K562 (cell line): ENCODE data around the gene SLC6A7. TPM values are rescaled to one million over a fixed set of nuclear protein-coding genes. Genes with fewer than 3 reads are reported as not detected.
A peak's percentile ranks its signal among the peaks of the same experiment; 100 is the strongest.

Source experiments
- ATAC-seq: fragments of 200-7000 bp; cut with Tn5 transposase; 3 replicates; pipeline ENCODE4 v1.9.1; 2020; ENCODE audit warnings: moderate library complexity
- BruUV-seq: library from RNA; stranded (reverse); fragments of 400-500 nt; replicated peaks from 2 replicates; lab custom pipeline; 2021; lab: Mats Ljungman, UMichigan
- CTCF ChIA-PET: fragments of 300-600 bp; formaldehyde crosslinking; extraction: SDS; loops from one replicate; lab custom pipeline; 2021; ENCODE audit warnings: low intra/inter-chr PET ratio; lab: Yijun Ruan, JAX
- POLR2A ChIA-PET: fragments of 300-600, 350-650 bp; sonication (Branson Sonifier 250); formaldehyde crosslinking; extraction: SDS; loops from one replicate; lab custom pipeline; 2021; ENCODE audit warnings: antibody characterized with exemption, inconsistent platforms; lab: Yijun Ruan, JAX
- DNase-seq, 4 experiments: peaks; one replicate each; pipeline versions ENCODE4 v3.0.0 to v3.0.0-alpha.2; 2011 to 2018; ENCODE audit warnings: low spot score in 3 of 4, mixed read lengths in 3 of 4; ENCODE audit errors: extremely low read depth in 1 of 4
- FAIRE-seq: peaks from 2 replicates; lab custom pipeline; 2011; peaks lifted over from hg19 to GRCh38; lab: Jason Lieb, UNC
- H2AFZ ChIP-seq: 2 replicates; pipeline ENCODE4 v1.6.0; 2011; ENCODE audit warnings: low read depth, low read length, control low read depth, inconsistent platforms
- H3K27ac ChIP-seq: fragments of 200-600 bp; 3 replicates; pipeline ENCODE4 v1.8.0; 2011; ENCODE audit warnings: low read depth, mild to moderate bottlenecking, control low read depth, inconsistent platforms, low read length, moderate library complexity, mixed read lengths; ENCODE audit errors: extremely low read depth
- H3K27me3 ChIP-seq, 2 experiments: fragments of 300-600 bp in 1 of 2; 2 replicates in 1 of 2; 3 replicates in 1 of 2; pipeline versions ENCODE4 v1.6.0 to v1.8.0; 2011; ENCODE audit warnings: inconsistent platforms in 2 of 2, low read length in 2 of 2, mild to moderate bottlenecking in 1 of 2, mixed read lengths in 1 of 2, moderate library complexity in 1 of 2; ENCODE audit not compliant: control insufficient read depth in 2 of 2, insufficient read depth in 2 of 2
- H3K36me3 ChIP-seq: fragments of 300-600 bp; 3 replicates; pipeline ENCODE4 v1.8.0; 2011; ENCODE audit warnings: mild to moderate bottlenecking, low read length, inconsistent platforms; ENCODE audit not compliant: control insufficient read depth, insufficient read depth
- H3K4me1 ChIP-seq, 2 experiments: fragments of 200-600 bp in 1 of 2; replicated peaks in 1 of 2; 2 replicates in 1 of 2; 3 replicates in 1 of 2; pipeline versions ENCODE4 v1.5.1 to v1.8.0; 2011; ENCODE audit warnings: inconsistent platforms in 2 of 2, low read length in 2 of 2, mild to moderate bottlenecking in 1 of 2, mixed read lengths in 1 of 2, moderate library complexity in 1 of 2; ENCODE audit not compliant: control insufficient read depth in 2 of 2, insufficient read depth in 2 of 2
- H3K4me2 ChIP-seq: 2 replicates; pipeline ENCODE4 v1.6.1; 2011; ENCODE audit warnings: low read length, control low read depth, inconsistent platforms, mixed read lengths; ENCODE audit not compliant: insufficient read depth
- H3K4me3 ChIP-seq: fragments of 200-600 bp; sonication (generic), shearing (Covaris generic); 2 replicates; pipeline ENCODE4 v1.5.1; 2016; ENCODE audit warnings: control low read depth, inconsistent platforms
- H3K79me2 ChIP-seq: fragments of 200-600 bp; 3 replicates; pipeline ENCODE4 v1.8.0; 2011; ENCODE audit warnings: low read length, inconsistent platforms; ENCODE audit not compliant: control insufficient read depth, insufficient read depth
- H3K9ac ChIP-seq, 2 experiments: 2 replicates each; pipeline versions ENCODE4 v1.6.0 to v1.6.1; 2011; ENCODE audit warnings: low read depth in 2 of 2, low read length in 2 of 2, control low read depth in 1 of 2, inconsistent platforms in 1 of 2, mild to moderate bottlenecking in 1 of 2, mixed read lengths in 1 of 2; ENCODE audit not compliant: insufficient read depth in 1 of 2
- H3K9me1 ChIP-seq: one replicate; pipeline ENCODE4 v1.6.0; 2011; ENCODE audit warnings: inconsistent platforms, mild to moderate bottlenecking, low read length, moderate library complexity; ENCODE audit not compliant: control insufficient read depth, insufficient read depth
- H3K9me3 ChIP-seq: replicated peaks from 2 replicates; pipeline ENCODE4 v1.5.1; 2011; ENCODE audit warnings: low read depth, low read length, inconsistent platforms; ENCODE audit not compliant: control insufficient read depth, insufficient read depth
- H4K20me1 ChIP-seq: replicated peaks from 2 replicates; pipeline ENCODE4 v1.6.1; 2011; ENCODE audit warnings: low read length, inconsistent platforms, mixed read lengths; ENCODE audit not compliant: control insufficient read depth, insufficient read depth
- FOXK2 ChIP-seq, 2 experiments: fragments of 450-650 bp; IDR thresholded peaks in 1 of 2; conservative IDR thresholded peaks in 1 of 2; 2 replicates each; pipeline ENCODE4 v1.6.1; 2016; ENCODE audit warnings: low read depth in 2 of 2, mild to moderate bottlenecking in 1 of 2
- KAT8 ChIP-seq: fragments of 450-650 bp; IDR thresholded peaks from 2 replicates; pipeline ENCODE4 v1.6.1; 2016; ENCODE audit warnings: low read depth, mild to moderate bottlenecking
- KHSRP ChIP-seq: fragments of 450-650 bp; IDR thresholded peaks from 2 replicates; pipeline ENCODE4 v1.6.1; 2017
- RBM25 ChIP-seq: fragments of 200-400 bp; formaldehyde crosslinking; IDR thresholded peaks from 2 replicates; pipeline ENCODE4 v1.6.1; 2018; ENCODE audit warnings: low read length, low read depth, moderate library complexity; ENCODE audit not compliant: severe bottlenecking
- ZC3H11A ChIP-seq: IDR thresholded peaks from 2 replicates; pipeline ENCODE4 v1.6.1; 2012; ENCODE audit warnings: low read depth, low read length, improper control_type of control experiment
- ZNF316 ChIP-seq: fragments of 450-650 bp; IDR thresholded peaks from 2 replicates; pipeline ENCODE4 v1.6.1; 2016
- WGBS: fragments of 100-300 bp; shearing (Covaris generic); methylation state at CpG from one replicate; pipeline ENCODE4 v1.1.6; 2016; ENCODE audit warnings: low coverage, mixed read lengths; ENCODE audit not compliant: insufficient coverage; ENCODE audit errors: missing lambda C conversion rate; 5-methylcytosine and 5-hydroxymethylcytosine counted together
- in situ Hi-C: fragments of 300-500 bp; cut with MboI; formaldehyde crosslinking; loops from 4 replicates; pipeline ENCODE4 v1.15.0; 2018; ENCODE audit warnings: inconsistent platforms, mixed read lengths
- intact Hi-C: fragments of 100-400 bp; cut with micrococcal nuclease; formaldehyde crosslinking; loops from 2 replicates; pipeline ENCODE4 v1.14.2; 2022
- polyA plus RNA-seq, 8 experiments: library from polyadenylated mRNA; depleted of rRNA in 4 of 8; stranded (reverse) in 5 of 8; unstranded in 3 of 8; fragments of >200 nt; fragmentation: Nextera tagmentation in 2 of 8; fragmentation: Illumina TruSeq in 1 of 8; extraction: Ambion mirVana in 2 of 8; extraction: Trizol in 1 of 8; gene quantifications; 2 replicates each; pipeline versions ENCODE4 v1.2.1 to v1.2.3, GENCODE V29; 2011 to 2014; ENCODE audit warnings: inconsistent platforms in 1 of 8, missing spikeins in 1 of 8
- total RNA-seq, 7 experiments: library from RNA; depleted of rRNA in 6 of 7; stranded (reverse); fragments of >200 nt in 6 of 7; fragmentation: Illumina TruSeq in 2 of 7; extraction: Trizol in 2 of 7; gene quantifications; 2 replicates each; pipeline versions ENCODE4 v1.2.1 to v1.2.3, GENCODE V29; 2011 to 2021; ENCODE audit warnings: low replicate concordance in 1 of 7

SLC6A7 gene
- total and polyA plus RNA-seq, 9 of the 15 experiments (the other 6 are each of a cell fraction or from before 2014, with no cell fraction given) = not detected

- no peak for TF ChIP-seq FOXK2 (conservative IDR thresholded peaks at IDR 0.05 in 1 of 2, IDR thresholded peaks at IDR 0.05 in 1 of 2; ENCODE audit: low read depth in 2 of 2)
- TF ChIP-seq KAT8 = no peak
- TF ChIP-seq KHSRP = no peak
- no peak for TF ChIP-seq ZNF316
- Histone ChIP-seq H3K9me3 (no peaks in the 10 kb centered on the region), H3K9ac (no peak overlapping the region; a peak in 1 of 4 replicates), H3K36me3 (no peaks in the 10 kb centered on the region), H4K20me1 (peaks cover 9% of the 10 kb centered on the region; the same call in 1 of the 2 replicates), H3K4me3 (no peak overlapping the region), H3K79me2 (no peaks in the 10 kb centered on the region), H3K4me1 (peaks cover 7 to 9% of the 10 kb centered on the region in 2 experiments; a peak in 4 of 5 replicates), H3K27me3 (peaks cover 5 to 43% of the 10 kb centered on the region in 2 experiments; a peak in 4 of 5 replicates), H2AFZ (no peak overlapping the region), H3K9me1 (no peaks in the 10 kb centered on the region), H3K4me2 (no peak overlapping the region), H3K27ac (no peak overlapping the region)
- in situ Hi-C loops (no loop called here), intact Hi-C loops (no loop called here)
- no TSS peak for BruUV-seq
- DNase-seq (no peak), ATAC-seq (no peak), FAIRE-seq (no peak)
- ChIA-PET CTCF (no interaction called here), POLR2A (no interaction called here)
- 1% methylated on average over 7 of the region's 7 CpGs for WGBS
These were observed 61.6 kb downstream of the SLC6A7 start for GRCh38 chr5:150251504-150251903.

- peaks cover 0 to 6% of the 10 kb centered on the region in 2 experiments; a peak in 2 of 5 replicates for H3K4me1 ChIP-seq
- H3K79me2 ChIP-seq = no peaks in the 10 kb centered on the region
- 0% methylated on average over 6 of the region's 6 CpGs for WGBS
- no peak overlapping the region for H3K4me2 ChIP-seq
- in situ Hi-C loops (no loop called here), intact Hi-C loops (no loop called here)
- DNase-seq (no peak), ATAC-seq (no peak), FAIRE-seq (no peak)
- H3K9me3 ChIP-seq = no peaks in the 10 kb centered on the region
- H3K27ac ChIP-seq = no peak overlapping the region
- H3K36me3 ChIP-seq = no peaks in the 10 kb centered on the region
- H3K9ac ChIP-seq = no peak overlapping the region
- peaks cover 5 to 45% of the 10 kb centered on the region in 2 experiments; a peak in 4 of 5 replicates for H3K27me3 ChIP-seq
- no peak overlapping the region for H3K4me3 ChIP-seq
- CTCF ChIA-PET = no interaction called here
- TF ChIP-seq RBM25 (peak; percentile 34), ZC3H11A (no peak)
- BruUV-seq = no TSS peak
- no peaks in the 10 kb centered on the region for H3K9me1 ChIP-seq
- POLR2A ChIA-PET = no interaction called here
- H4K20me1 ChIP-seq = peaks cover 9% of the 10 kb centered on the region; the same call in 1 of the 2 replicates
- no peak overlapping the region for H2AFZ ChIP-seq
These were observed 62.6 kb downstream of the SLC6A7 start for GRCh38 chr5:150252489-150252888.
